IMR-90 (cell line): ENCODE data around the gene CLRN3.

ENCODE experiments used
- BHLHE40 ChIP-seq: fragments of 150-350 bp; IDR thresholded peaks from 2 replicates; pipeline ENCODE4 v1.6.1; 2016; ENCODE audit warnings: mild to moderate bottlenecking, low read depth, low read length
- CEBPB ChIP-seq: IDR thresholded peaks from 2 replicates; pipeline ENCODE4 v1.6.1; 2012; ENCODE audit warnings: low read depth, low read length, improper control_type of control experiment
- MAZ ChIP-seq: IDR thresholded peaks from 2 replicates; pipeline ENCODE4 v1.6.1; 2012; ENCODE audit warnings: low read depth, mild to moderate bottlenecking, low read length, improper control_type of control experiment, moderate library complexity, borderline replicate concordance
- POLR2A ChIP-seq: IDR thresholded peaks from 2 replicates; pipeline ENCODE4 v1.6.1; 2012; ENCODE audit warnings: mild to moderate bottlenecking, low read depth, low read length
- RAD21 ChIP-seq: IDR thresholded peaks from 2 replicates; pipeline ENCODE4 v1.6.1; 2012; ENCODE audit warnings: low read length, improper control_type of control experiment
- SMC3 ChIP-seq: fragments of 150-350 bp; IDR thresholded peaks from 2 replicates; pipeline ENCODE4 v1.6.1; 2016; ENCODE audit warnings: low read depth, mild to moderate bottlenecking, antibody characterized with exemption, low read length, moderate library complexity
- TF ChIP-seq, protein P1 (sequence below): conservative IDR thresholded peaks from 2 replicates; pipeline ENCODE4 v1.5.1; 2012; ENCODE audit warnings: mild to moderate bottlenecking, low read depth, low read length, improper control_type of control experiment
- TF ChIP-seq, protein P2 (sequence below): fragments of 150-350 bp; IDR thresholded peaks from 2 replicates; pipeline ENCODE4 v1.6.1; 2017; ENCODE audit warnings: mild to moderate bottlenecking, antibody characterized with exemption, low read length, low read depth

DNA sequence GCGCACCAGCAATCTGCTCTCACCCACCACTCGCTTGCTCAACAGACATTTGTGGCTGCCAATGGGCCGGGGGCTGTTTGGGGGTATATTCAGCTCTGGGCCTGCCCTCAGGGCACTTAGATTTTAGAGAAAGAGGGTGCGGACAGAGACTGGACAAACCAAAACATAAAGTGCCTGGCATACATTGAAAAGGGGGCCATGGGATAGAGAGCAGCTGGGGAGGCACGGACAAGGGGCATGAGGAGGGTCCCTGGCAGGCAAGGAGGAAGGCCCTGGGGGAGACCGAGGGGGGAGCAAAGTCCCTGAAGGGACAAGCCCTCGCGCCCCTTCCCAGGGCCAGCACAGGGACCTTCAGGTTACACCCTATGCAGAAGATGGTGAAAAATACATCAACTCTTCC lies 43.5 kb downstream of the CLRN3 start:
- TF ChIP-seq POLR2A (no peak), RAD21 (no peak), SMC3 (no peak), BHLHE40 (no peak), MAZ (no peak), CEBPB (no peak)
- TF ChIP-seq, protein P1, sequence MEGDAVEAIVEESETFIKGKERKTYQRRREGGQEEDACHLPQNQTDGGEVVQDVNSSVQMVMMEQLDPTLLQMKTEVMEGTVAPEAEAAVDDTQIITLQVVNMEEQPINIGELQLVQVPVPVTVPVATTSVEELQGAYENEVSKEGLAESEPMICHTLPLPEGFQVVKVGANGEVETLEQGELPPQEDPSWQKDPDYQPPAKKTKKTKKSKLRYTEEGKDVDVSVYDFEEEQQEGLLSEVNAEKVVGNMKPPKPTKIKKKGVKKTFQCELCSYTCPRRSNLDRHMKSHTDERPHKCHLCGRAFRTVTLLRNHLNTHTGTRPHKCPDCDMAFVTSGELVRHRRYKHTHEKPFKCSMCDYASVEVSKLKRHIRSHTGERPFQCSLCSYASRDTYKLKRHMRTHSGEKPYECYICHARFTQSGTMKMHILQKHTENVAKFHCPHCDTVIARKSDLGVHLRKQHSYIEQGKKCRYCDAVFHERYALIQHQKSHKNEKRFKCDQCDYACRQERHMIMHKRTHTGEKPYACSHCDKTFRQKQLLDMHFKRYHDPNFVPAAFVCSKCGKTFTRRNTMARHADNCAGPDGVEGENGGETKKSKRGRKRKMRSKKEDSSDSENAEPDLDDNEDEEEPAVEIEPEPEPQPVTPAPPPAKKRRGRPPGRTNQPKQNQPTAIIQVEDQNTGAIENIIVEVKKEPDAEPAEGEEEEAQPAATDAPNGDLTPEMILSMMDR: no peak
- TF ChIP-seq, protein P2, sequence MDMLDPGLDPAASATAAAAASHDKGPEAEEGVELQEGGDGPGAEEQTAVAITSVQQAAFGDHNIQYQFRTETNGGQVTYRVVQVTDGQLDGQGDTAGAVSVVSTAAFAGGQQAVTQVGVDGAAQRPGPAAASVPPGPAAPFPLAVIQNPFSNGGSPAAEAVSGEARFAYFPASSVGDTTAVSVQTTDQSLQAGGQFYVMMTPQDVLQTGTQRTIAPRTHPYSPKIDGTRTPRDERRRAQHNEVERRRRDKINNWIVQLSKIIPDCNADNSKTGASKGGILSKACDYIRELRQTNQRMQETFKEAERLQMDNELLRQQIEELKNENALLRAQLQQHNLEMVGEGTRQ: no peak
